SK-N-SH (cell line): ENCODE data around the gene HLTF.

Experiments used
- RAD21 ChIP-seq: IDR thresholded peaks from 2 replicates; pipeline ENCODE4 v1.6.1; 2012; ENCODE audit warnings: mild to moderate bottlenecking, low read length
- SMC3 ChIP-seq: IDR thresholded peaks from 2 replicates; pipeline ENCODE4 v1.6.1; 2012; ENCODE audit warnings: low read depth, low read length, improper control_type of control experiment
- TAF1 ChIP-seq: IDR thresholded peaks from 2 replicates; pipeline ENCODE4 v1.6.1; 2012; ENCODE audit warnings: low read depth, mild to moderate bottlenecking, low read length, moderate library complexity, borderline replicate concordance
- TEAD4 ChIP-seq: IDR thresholded peaks from 2 replicates; pipeline ENCODE4 v1.4.0; 2012; ENCODE audit warnings: mild to moderate bottlenecking, borderline replicate concordance; ENCODE audit not compliant: insufficient read depth
- YY1 ChIP-seq: IDR thresholded peaks from 2 replicates; pipeline ENCODE4 v1.4.0; 2012; ENCODE audit warnings: low read depth, mild to moderate bottlenecking
- ZBTB33 ChIP-seq: IDR thresholded peaks from 2 replicates; pipeline ENCODE4 v1.4.0; 2012; ENCODE audit warnings: low read depth, borderline replicate concordance
- TF ChIP-seq, protein P1 (sequence below): fragments of 150-350 bp; IDR thresholded peaks from 2 replicates; pipeline ENCODE4 v1.6.1; 2017; ENCODE audit warnings: antibody characterized with exemption, low read length, low read depth, borderline replicate concordance
- TF ChIP-seq, protein P2 (sequence below): IDR thresholded peaks from 2 replicates; pipeline ENCODE4 v1.4.0; 2012; ENCODE audit warnings: low read depth

- TF ChIP-seq ZBTB33 (no peak), TEAD4 (no peak), TAF1 (no peak), YY1 (no peak), RAD21 (no peak), SMC3 (no peak)
- TF ChIP-seq, protein P1, sequence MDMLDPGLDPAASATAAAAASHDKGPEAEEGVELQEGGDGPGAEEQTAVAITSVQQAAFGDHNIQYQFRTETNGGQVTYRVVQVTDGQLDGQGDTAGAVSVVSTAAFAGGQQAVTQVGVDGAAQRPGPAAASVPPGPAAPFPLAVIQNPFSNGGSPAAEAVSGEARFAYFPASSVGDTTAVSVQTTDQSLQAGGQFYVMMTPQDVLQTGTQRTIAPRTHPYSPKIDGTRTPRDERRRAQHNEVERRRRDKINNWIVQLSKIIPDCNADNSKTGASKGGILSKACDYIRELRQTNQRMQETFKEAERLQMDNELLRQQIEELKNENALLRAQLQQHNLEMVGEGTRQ: no peak
- TF ChIP-seq, protein P2, sequence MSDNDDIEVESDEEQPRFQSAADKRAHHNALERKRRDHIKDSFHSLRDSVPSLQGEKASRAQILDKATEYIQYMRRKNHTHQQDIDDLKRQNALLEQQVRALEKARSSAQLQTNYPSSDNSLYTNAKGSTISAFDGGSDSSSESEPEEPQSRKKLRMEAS: no peak
Observed at GRCh38 chr3:148999806-149000205, 86.5 kb downstream of the HLTF start.
